Esophagus squamous epithelium (tissue), 4 donors: ENCODE results near the gene RAB6A.

Experiments used
- CTCF ChIP-seq, 6 experiments: fragments of 450-650 bp in 4 of 6; fragments of 200-600 bp in 2 of 6; sonication (generic) in 2 of 6; IDR thresholded peaks; one replicate each; pipeline ENCODE4 v1.5.1; 2016 to 2019; ENCODE audit warnings: antibody characterized with exemption in 6 of 6, mild to moderate bottlenecking in 4 of 6, moderate library complexity in 4 of 6
- POLR2A ChIP-seq, 4 donors: fragments of 450-650 bp; IDR thresholded peaks; one replicate each; pipeline ENCODE4 v1.6.1; 2017; ENCODE audit warnings: antibody characterized with exemption in 4 of 4, mild to moderate bottlenecking in 4 of 4, moderate library complexity in 3 of 4

GRCh38 chr11:73663604-73664495, 97.0 kb downstream of the RAB6A start:
- TF ChIP-seq CTCF (IDR thresholded peaks at IDR 0.05): no peak
- TF ChIP-seq POLR2A (IDR thresholded peaks at IDR 0.05): no peak
